DND-41 (cell line): ENCODE data around the gene IL21R.

ENCODE experiments used
- ATAC-seq: fragments of 200-7000 bp; cut with Tn5 transposase; 3 replicates; pipeline ENCODE4 v1.9.1; 2021; ENCODE audit warnings: low read depth; ENCODE audit not compliant: insufficient read depth
- DNase-seq: peaks from one replicate; pipeline ENCODE4 v3.0.0-alpha.2; 2020
- H2AFZ ChIP-seq: 2 replicates; pipeline ENCODE4 v1.6.0; 2012; ENCODE audit warnings: low read depth, low read length
- H3K27ac ChIP-seq: 2 replicates; pipeline ENCODE4 v1.5.1; 2012; ENCODE audit warnings: low read length, inconsistent platforms
- H3K27me3 ChIP-seq: fragments of 200-600 bp; sonication (generic); 2 replicates; pipeline ENCODE4 v1.6.0; 2012; ENCODE audit warnings: low read length, mild to moderate bottlenecking, inconsistent platforms; ENCODE audit not compliant: insufficient read depth, poor library complexity
- H3K36me3 ChIP-seq: 2 replicates; pipeline ENCODE4 v1.5.1; 2012; ENCODE audit warnings: low read length, inconsistent platforms; ENCODE audit not compliant: insufficient read depth
- H3K4me1 ChIP-seq: 2 replicates; pipeline ENCODE4 v1.5.1; 2012; ENCODE audit warnings: mild to moderate bottlenecking, low read length; ENCODE audit not compliant: insufficient read depth
- H3K4me2 ChIP-seq: 2 replicates; pipeline ENCODE4 v1.6.0; 2012; ENCODE audit warnings: mild to moderate bottlenecking, moderate library complexity, low read length, inconsistent platforms; ENCODE audit not compliant: insufficient read depth
- H3K4me3 ChIP-seq, 2 experiments: fragments of 200-600 bp in 1 of 2; shearing (Covaris generic) in 1 of 2; 2 replicates each; pipeline ENCODE4 v1.5.1; 2012 to 2016; ENCODE audit warnings: inconsistent platforms in 2 of 2, low read length in 2 of 2, mild to moderate bottlenecking in 2 of 2, low read depth in 1 of 2, moderate library complexity in 1 of 2
- H3K79me2 ChIP-seq: 2 replicates; pipeline ENCODE4 v1.6.0; 2012; ENCODE audit warnings: low read length, inconsistent platforms; ENCODE audit not compliant: insufficient read depth
- H3K9ac ChIP-seq: 2 replicates; pipeline ENCODE4 v1.6.0; 2012; ENCODE audit warnings: low read depth, mild to moderate bottlenecking, inconsistent platforms, low read length, moderate library complexity
- H3K9me3 ChIP-seq: 2 replicates; pipeline ENCODE4 v1.5.1; 2012; ENCODE audit warnings: low read length, moderate library complexity, mild to moderate bottlenecking, inconsistent platforms; ENCODE audit not compliant: insufficient read depth, severe bottlenecking
- H4K20me1 ChIP-seq: 2 replicates; pipeline ENCODE4 v1.6.0; 2012; ENCODE audit warnings: low read length; ENCODE audit not compliant: insufficient read depth
- CTCF ChIP-seq: IDR thresholded peaks from 2 replicates; pipeline ENCODE4 v1.5.1; 2012; ENCODE audit warnings: borderline replicate concordance, low read length, moderate library complexity, mild to moderate bottlenecking; ENCODE audit not compliant: poor library complexity, severe bottlenecking; ENCODE audit errors: extremely low read depth
- EZH2 ChIP-seq: IDR thresholded peaks from 3 replicates; pipeline ENCODE4 v1.6.1; 2012; ENCODE audit warnings: borderline replicate concordance, low read depth, mild to moderate bottlenecking, moderate library complexity, low read length, inconsistent platforms; ENCODE audit not compliant: severe bottlenecking

The IL21R gene

GRCh38 chr16:27413956-27414355 lies 12.0 kb downstream of the IL21R start:
- no peaks in the 10 kb centered on the region for H3K79me2 ChIP-seq
- no peaks in the 10 kb centered on the region for H3K27me3 ChIP-seq
- no peaks in the 10 kb centered on the region for H3K4me1 ChIP-seq
- no peak for TF ChIP-seq CTCF
- no peak for TF ChIP-seq EZH2
- no peak overlapping the region for H2AFZ ChIP-seq
- no peaks in the 10 kb centered on the region for H3K36me3 ChIP-seq
- no peak overlapping the region for H3K4me2 ChIP-seq
- H3K4me3 ChIP-seq: no peak overlapping the region
- no peak overlapping the region for H3K9ac ChIP-seq
- H3K27ac ChIP-seq: no peak overlapping the region
- H4K20me1 ChIP-seq: no peaks in the 10 kb centered on the region
- DNase-seq (no peak), ATAC-seq (no peak)
- H3K9me3 ChIP-seq: no peaks in the 10 kb centered on the region

- H3K27me3 ChIP-seq: no peaks in the 10 kb centered on the region
- no peaks in the 10 kb centered on the region for H3K4me1 ChIP-seq
- no peaks in the 10 kb centered on the region for H3K79me2 ChIP-seq
- no peak for DNase-seq
- H4K20me1 ChIP-seq: no peaks in the 10 kb centered on the region
- H3K4me2 ChIP-seq: no peak overlapping the region
- no peak overlapping the region for H3K4me3 ChIP-seq
- no peak overlapping the region for H3K27ac ChIP-seq
- H2AFZ ChIP-seq: no peak overlapping the region
- TF ChIP-seq CTCF (no peak), EZH2 (no peak)
- no peak for ATAC-seq
- H3K36me3 ChIP-seq: no peaks in the 10 kb centered on the region
- H3K9me3 ChIP-seq: no peaks in the 10 kb centered on the region
- no peak overlapping the region for H3K9ac ChIP-seq
Observed at GRCh38 chr16:27414788-27415431, 12.9 kb downstream of the IL21R start.

GRCh38 chr16:27417047-27417671 lies 15.2 kb downstream of the IL21R start:
- TF ChIP-seq CTCF: no peak
- no peak for TF ChIP-seq EZH2
- Histone ChIP-seq H4K20me1 (no peaks in the 10 kb centered on the region), H3K9ac (no peak overlapping the region), H3K27me3 (no peaks in the 10 kb centered on the region), H3K36me3 (no peaks in the 10 kb centered on the region), H3K79me2 (no peaks in the 10 kb centered on the region), H2AFZ (no peak overlapping the region), H3K4me3 (no peak overlapping the region), H3K4me1 (no peaks in the 10 kb centered on the region), H3K4me2 (no peak overlapping the region), H3K27ac (no peak overlapping the region), H3K9me3 (peaks cover 14% of the 10 kb centered on the region)
- DNase-seq: no peak
- no peak for ATAC-seq
